Stimulated activated CD4-positive, alpha-beta T cell treated with anti-CD3 and anti-CD28 coated beads, Interleukin-15, amount 100 ng/mL, for 48 hours (primary cell): Measurements from ENCODE around the gene POLQ.
A peak's percentile ranks its signal among the peaks of the same experiment; 100 is the strongest.
"Not testable (repeated sequence)": the region's sequence is repeated elsewhere in the genome, so short reads cannot be mapped to it uniquely, and the experiment has no call there.

Experiments
- DNase-seq, 2 donors: peaks; one replicate each; pipeline ENCODE4 v3.0.0-alpha.2; 2020; ENCODE audit warnings: low read depth in 2 of 2

The POLQ gene

GRCh38 chr3:121514496-121514895, 31.3 kb downstream of the POLQ start:
- DNase-seq, result no peak

GRCh38 chr3:121508389-121508788, 37.4 kb downstream of the POLQ start:
- DNase-seq, result no peak

- no peak for DNase-seq
Measured at GRCh38 chr3:121505256-121505655, 40.5 kb downstream of the POLQ start.

- DNase-seq, result no peak
Measured at GRCh38 chr3:121504618-121505017, 41.2 kb downstream of the POLQ start.

- no peak for DNase-seq
Measured at GRCh38 chr3:121496786-121497185, 49.0 kb downstream of the POLQ start.

- no peak for DNase-seq
Measured at GRCh38 chr3:121493431-121493830, 52.4 kb downstream of the POLQ start.

GRCh38 chr3:121491683-121492320, 54.0 kb downstream of the POLQ start:
- DNase-seq, result no peak

GRCh38 chr3:121490161-121490560, 55.6 kb downstream of the POLQ start:
- no peak for DNase-seq

- DNase-seq, result no peak
Measured at GRCh38 chr3:121488628-121489027, 57.2 kb downstream of the POLQ start.

GRCh38 chr3:121483290-121483689, 62.5 kb downstream of the POLQ start:
- DNase-seq, result no peak

GRCh38 chr3:121482660-121483059, 63.1 kb downstream of the POLQ start:
- DNase-seq, result no peak

GRCh38 chr3:121481106-121481880, 64.5 kb downstream of the POLQ start:
- no peak for DNase-seq

- no peak for DNase-seq
Measured at GRCh38 chr3:121477589-121477988, 68.2 kb downstream of the POLQ start.

- no peak for DNase-seq
Measured at GRCh38 chr3:121473001-121473400, 72.8 kb downstream of the POLQ start.

- no peak for DNase-seq
Measured at GRCh38 chr3:121467085-121467484, 78.7 kb downstream of the POLQ start.

GRCh38 chr3:121463745-121464144, 82.0 kb downstream of the POLQ start:
- DNase-seq, result no peak

- no peak for DNase-seq
Measured at GRCh38 chr3:121462565-121462964, 83.2 kb downstream of the POLQ start.

GRCh38 chr3:121451752-121452151, 94.0 kb downstream of the POLQ start:
- not testable (repeated sequence) for DNase-seq

GRCh38 chr3:121443456-121443855, 102.3 kb downstream of the POLQ start:
- no peak for DNase-seq

- no peak for DNase-seq
Measured at GRCh38 chr3:121436641-121437040, 109.1 kb downstream of the POLQ start.

GRCh38 chr3:121436074-121436473, 109.7 kb downstream of the POLQ start:
- DNase-seq, result no peak

- DNase-seq, result peak; percentile 7 to 11
Measured at GRCh38 chr3:121431726-121432517, 113.9 kb downstream of the POLQ start.
